HCT116 (cell line): Measurements from ENCODE around the gene AP5S1. TPM values are rescaled to one million over a fixed set of nuclear protein-coding genes. Genes with fewer than 3 reads are reported as not detected.
"Not testable (repeated sequence)": the region's sequence is repeated elsewhere in the genome, so short reads cannot be mapped to it uniquely, and the experiment has no call there.

ENCODE experiments used
- ATAC-seq: fragments of 200-7000 bp; cut with Tn5 transposase; 2 replicates; pipeline ENCODE4 v1.9.1; 2020; ENCODE audit warnings: mild to moderate bottlenecking, moderate library complexity
- BruUV-seq: library from RNA; stranded (reverse); fragments of 400-500 nt; replicated peaks from 2 replicates; lab custom pipeline; 2021; lab: Mats Ljungman, UMichigan
- CTCF ChIA-PET: fragments of 300-600 bp; sonication (Branson Sonifier 250); formaldehyde crosslinking; loops from one replicate; lab custom pipeline; 2021; ENCODE audit warnings: antibody characterized with exemption; lab: Charles Lee
- POLR2A ChIA-PET: fragments of 300-600, 350-600 bp; sonication (Branson Sonifier 250); formaldehyde crosslinking; loops from one replicate; lab custom pipeline; 2021; ENCODE audit warnings: antibody characterized with exemption; lab: Charles Lee
- RAD21 ChIA-PET, 2 experiments: fragments of 300-600 bp; sonication (Branson Sonifier 250); formaldehyde crosslinking; loops; one replicate each; lab custom pipeline; 2023; ENCODE audit warnings: low total read pairs in 2 of 2; ENCODE audit not compliant: uncharacterized antibody in 2 of 2, unreplicated experiment in 2 of 2, low non-redundant PET in 1 of 2; lab: Charles Lee
- DNase-seq: peaks from one replicate; pipeline ENCODE4 v3.0.0-alpha.2; 2010; ENCODE audit warnings: low read depth, low spot score
- H2AFZ ChIP-seq: fragments of 200-600 bp; shearing (Covaris generic), sonication (generic); 2 replicates; pipeline ENCODE4 v1.6.1; 2017; ENCODE audit warnings: low read depth, mixed run types, mixed read lengths, antibody characterized with exemption, low read length; ENCODE audit not compliant: poor library complexity, severe bottlenecking
- H3K27ac ChIP-seq: 2 replicates; pipeline ENCODE4 v1.5.1; 2012; ENCODE audit warnings: low read depth, low read length
- H3K27me3 ChIP-seq: fragments of 200-600 bp; sonication (generic); 2 replicates; pipeline ENCODE4 v1.6.1; 2016; ENCODE audit warnings: mixed run types, low read length, mixed read lengths; ENCODE audit not compliant: insufficient read depth
- H3K36me3 ChIP-seq, 2 experiments: fragments of 200-500 bp in 1 of 2; fragments of 200-600 bp in 1 of 2; sonication (Bioruptor generic) in 1 of 2; sonication (generic) in 1 of 2; 2 replicates each; pipeline versions ENCODE4 v1.5.1 to v1.6.1; 2014 to 2016; ENCODE audit warnings: low read length in 2 of 2, inconsistent platforms in 1 of 2, mixed read lengths in 1 of 2, mixed run types in 1 of 2; ENCODE audit not compliant: insufficient read depth in 2 of 2, control insufficient read depth in 1 of 2
- H3K4me1 ChIP-seq, 2 experiments: fragments of 200-600 bp in 1 of 2; sonication (generic) in 1 of 2; 2 replicates each; pipeline versions ENCODE4 v1.5.1 to v1.6.1; 2012 to 2017; ENCODE audit warnings: low read length in 2 of 2, inconsistent platforms in 1 of 2, mild to moderate bottlenecking in 1 of 2, mixed read lengths in 1 of 2, mixed run types in 1 of 2, moderate library complexity in 1 of 2; ENCODE audit not compliant: insufficient read depth in 2 of 2, control insufficient read depth in 1 of 2
- H3K4me2 ChIP-seq: fragments of 200-600 bp; sonication (generic); 2 replicates; pipeline ENCODE4 v1.6.1; 2017; ENCODE audit warnings: mixed run types, low read length, mixed read lengths
- H3K4me3 ChIP-seq, 2 experiments: fragments of 200-600 bp in 1 of 2; sonication (generic) in 1 of 2; replicated peaks in 1 of 2; 2 replicates each; pipeline ENCODE4 v1.5.1; 2011 to 2016; ENCODE audit warnings: low read length in 2 of 2, control low read depth in 1 of 2, low read depth in 1 of 2, mild to moderate bottlenecking in 1 of 2, mixed read lengths in 1 of 2, mixed run types in 1 of 2
- H3K79me2 ChIP-seq: fragments of 200-600 bp; sonication (generic); 2 replicates; pipeline ENCODE4 v1.6.1; 2017; ENCODE audit warnings: mild to moderate bottlenecking, mixed run types, low read length, moderate library complexity, mixed read lengths; ENCODE audit not compliant: insufficient read depth
- H3K9ac ChIP-seq: fragments of 200-600 bp; sonication (generic); 2 replicates; pipeline ENCODE4 v1.6.1; 2016; ENCODE audit warnings: low read length, mixed read lengths
- H3K9me2 ChIP-seq: fragments of 200-600 bp; sonication (generic), shearing (Covaris generic); 2 replicates; pipeline ENCODE4 v1.6.1; 2017; ENCODE audit warnings: mixed run types, mild to moderate bottlenecking, moderate library complexity; ENCODE audit not compliant: insufficient read depth
- H3K9me3 ChIP-seq, 2 experiments: fragments of 200-500 bp in 1 of 2; fragments of 200-600 bp in 1 of 2; sonication (Bioruptor generic) in 1 of 2; sonication (generic) in 1 of 2; 2 replicates each; pipeline ENCODE4 v1.6.1; 2014 to 2017; ENCODE audit warnings: low read length in 2 of 2, mixed read lengths in 2 of 2, inconsistent platforms in 1 of 2, low read depth in 1 of 2, mild to moderate bottlenecking in 1 of 2, mixed run types in 1 of 2, moderate library complexity in 1 of 2; ENCODE audit not compliant: control insufficient read depth in 1 of 2, insufficient read depth in 1 of 2
- H4K20me1 ChIP-seq: fragments of 200-600 bp; sonication (generic), shearing (Covaris generic); 2 replicates; pipeline ENCODE4 v1.6.1; 2017; ENCODE audit warnings: mixed run types, mild to moderate bottlenecking, moderate library complexity; ENCODE audit not compliant: insufficient read depth
- CBX3 ChIP-seq: IDR thresholded peaks from 2 replicates; pipeline ENCODE4 v1.6.1; 2012; ENCODE audit warnings: low read depth
- CEBPB ChIP-seq: IDR thresholded peaks from 2 replicates; pipeline ENCODE4 v1.6.1; 2012; ENCODE audit warnings: low read depth
- EGR1 ChIP-seq: IDR thresholded peaks from 2 replicates; pipeline ENCODE4 v1.6.1; 2012; ENCODE audit warnings: low read depth
- FOSL1 ChIP-seq: IDR thresholded peaks from 2 replicates; pipeline ENCODE4 v1.6.1; 2012; ENCODE audit warnings: low read depth
- JUND ChIP-seq: IDR thresholded peaks from 2 replicates; pipeline ENCODE4 v1.6.1; 2012
- SIN3A ChIP-seq: IDR thresholded peaks from 2 replicates; pipeline ENCODE4 v1.6.1; 2012; ENCODE audit warnings: low read depth
- SP1 ChIP-seq: IDR thresholded peaks from 2 replicates; pipeline ENCODE4 v1.6.1; 2012; ENCODE audit warnings: low read depth
- intact Hi-C: fragments of 100-400 bp; cut with micrococcal nuclease; formaldehyde crosslinking; loops from 2 replicates; pipeline ENCODE4 v1.10.0; 2022
- total RNA-seq: library from RNA; stranded (reverse); gene quantifications from one replicate; pipeline ENCODE4 v1.2.1, GENCODE V29; 2021; ENCODE audit not compliant: unreplicated experiment
- TF ChIP-seq, protein P1 (sequence below): IDR thresholded peaks from 2 replicates; pipeline ENCODE4 v1.6.1; 2011; ENCODE audit warnings: mild to moderate bottlenecking, low read length, moderate library complexity; ENCODE audit not compliant: insufficient replicate concordance; ENCODE audit errors: extremely low read depth

Gene AP5S1
- total RNA-seq, 1 experiment from 2014 or later, result 12.1 TPM

DNA sequence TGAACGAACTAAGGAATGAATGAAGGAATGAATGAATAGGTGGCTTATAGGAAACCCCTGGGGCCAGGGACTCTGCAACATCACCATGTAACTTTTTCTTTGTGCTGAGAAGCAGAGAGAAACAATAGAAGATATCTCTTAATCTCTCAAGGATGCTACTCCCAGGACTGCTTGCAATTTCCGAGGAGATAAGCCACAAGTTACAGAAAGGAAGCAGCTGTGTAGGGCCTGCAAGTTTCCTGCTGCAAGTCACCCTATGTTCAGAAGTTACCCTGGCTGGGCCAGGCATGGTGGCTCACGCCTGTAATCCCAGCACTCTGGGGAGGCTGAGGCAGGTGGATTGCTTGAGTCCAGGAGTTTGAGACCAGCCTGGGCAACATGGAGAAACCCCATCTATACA lies 19.0 kb downstream of the AP5S1 start (continued):
- TF ChIP-seq, protein P1, sequence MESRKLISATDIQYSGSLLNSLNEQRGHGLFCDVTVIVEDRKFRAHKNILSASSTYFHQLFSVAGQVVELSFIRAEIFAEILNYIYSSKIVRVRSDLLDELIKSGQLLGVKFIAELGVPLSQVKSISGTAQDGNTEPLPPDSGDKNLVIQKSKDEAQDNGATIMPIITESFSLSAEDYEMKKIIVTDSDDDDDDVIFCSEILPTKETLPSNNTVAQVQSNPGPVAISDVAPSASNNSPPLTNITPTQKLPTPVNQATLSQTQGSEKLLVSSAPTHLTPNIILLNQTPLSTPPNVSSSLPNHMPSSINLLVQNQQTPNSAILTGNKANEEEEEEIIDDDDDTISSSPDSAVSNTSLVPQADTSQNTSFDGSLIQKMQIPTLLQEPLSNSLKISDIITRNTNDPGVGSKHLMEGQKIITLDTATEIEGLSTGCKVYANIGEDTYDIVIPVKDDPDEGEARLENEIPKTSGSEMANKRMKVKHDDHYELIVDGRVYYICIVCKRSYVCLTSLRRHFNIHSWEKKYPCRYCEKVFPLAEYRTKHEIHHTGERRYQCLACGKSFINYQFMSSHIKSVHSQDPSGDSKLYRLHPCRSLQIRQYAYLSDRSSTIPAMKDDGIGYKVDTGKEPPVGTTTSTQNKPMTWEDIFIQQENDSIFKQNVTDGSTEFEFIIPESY, result no peak
- TF ChIP-seq EGR1 (no peak), CEBPB (no peak), SP1 (no peak)

DNA sequence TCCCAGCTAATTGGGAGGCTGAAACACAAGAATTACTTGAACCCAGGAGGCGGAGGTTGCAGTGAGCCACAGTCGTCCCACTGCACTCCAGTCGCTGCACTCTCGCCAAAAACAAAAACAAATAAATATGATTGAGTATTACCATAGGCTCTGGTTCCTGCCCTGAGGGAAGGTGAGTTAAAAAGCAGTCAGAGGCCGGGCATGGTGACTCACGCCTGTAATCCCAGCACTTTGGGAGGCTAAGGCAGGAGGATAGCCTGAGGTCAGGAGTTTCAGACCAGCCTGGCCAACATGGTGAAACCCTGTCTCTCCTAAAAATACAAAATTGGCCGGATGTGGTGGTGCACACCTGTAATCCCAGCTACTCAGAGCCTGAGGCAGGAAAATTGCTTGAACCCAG lies 19.9 kb downstream of the AP5S1 start:
- peak overlapping the region in 1 of 2 experiments; percentile 19; a peak in 1 of 4 replicates for H3K4me3 ChIP-seq
- peak overlapping the region; percentile 35; the same call in 1 of the 2 replicates for H3K27ac ChIP-seq
- H3K36me3 ChIP-seq, BruUV-seq, intact Hi-C loops, H3K9me2 ChIP-seq, H4K20me1 ChIP-seq, RAD21 ChIA-PET, H2AFZ ChIP-seq, H3K79me2 ChIP-seq, H3K27me3 ChIP-seq: not testable (repeated sequence)
- H3K4me1 ChIP-seq, result peaks cover 30 to 54% of the 10 kb centered on the region in 2 experiments
- H3K4me2 ChIP-seq, result peak overlapping the region; percentile 61
- ChIA-PET CTCF (interaction anchor here (1.6 kb wide), 1 partner anchor 15 kb away, joined by 4 read pairs; no protein-coding TSS in a partner anchor), POLR2A (interaction anchor here (1.1 kb wide), 1 partner anchor 22 kb away, joined by 4 read pairs; no protein-coding TSS in a partner anchor)
- ATAC-seq (peak; percentile 80), DNase-seq (peak; percentile 40)
- peak overlapping the region; percentile 23; the same call in 1 of the 2 replicates for H3K9ac ChIP-seq
- TF ChIP-seq JUND, result peak; percentile 66
- TF ChIP-seq FOSL1, result peak; percentile 67; the same call in 1 of the 2 replicates
- peak; percentile 38; the same call in 1 of the 2 replicates for TF ChIP-seq CBX3
- TF ChIP-seq SIN3A, result peak; percentile 24; the same call in 1 of the 2 replicates
- TF ChIP-seq, all 23 proteins: peak for 4; not testable (repeated sequence) for 19
- not testable (repeated sequence) for H3K9me3 ChIP-seq
